Measurements from ENCODE around the gene ZBTB40.

ZBTB40 gene

DNA sequence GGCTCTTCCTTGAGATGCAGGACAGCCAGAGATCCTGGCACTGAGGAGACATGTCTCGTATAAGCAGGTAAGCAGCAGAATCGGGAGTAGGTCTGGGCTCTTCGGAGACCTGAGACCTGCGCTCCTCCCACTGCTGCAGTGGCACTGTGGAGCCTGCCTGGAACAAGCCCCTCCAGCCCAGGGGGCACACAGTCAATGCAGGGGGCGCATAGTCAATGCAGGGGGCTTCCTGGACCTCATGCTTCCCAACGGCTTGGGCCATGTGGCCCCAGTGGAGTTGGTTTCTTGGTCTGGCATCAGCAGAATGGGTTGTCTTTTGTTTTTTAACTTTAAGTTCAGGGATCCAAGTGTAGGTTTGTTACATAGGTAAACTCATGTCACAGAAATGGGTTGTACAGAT, 83.7 kb downstream of the ZBTB40 start:
- no peak overlapping the region for H3K4me3 ChIP-seq (ENCODE audit: low read length)
- no peaks in the 10 kb centered on the region for H3K9me3 ChIP-seq (ENCODE audit: low read length)
- H2AFZ ChIP-seq (ENCODE audit: low read depth, low read length), result no peak overlapping the region
- no peaks in the 10 kb centered on the region for H3K4me1 ChIP-seq (ENCODE audit: insufficient read depth, low read length)
- no peaks in the 10 kb centered on the region for H3K27me3 ChIP-seq (ENCODE audit: insufficient read depth, low read length)
- H3K36me3 ChIP-seq (ENCODE audit: insufficient read depth, low read length), result no peaks in the 10 kb centered on the region

DNA sequence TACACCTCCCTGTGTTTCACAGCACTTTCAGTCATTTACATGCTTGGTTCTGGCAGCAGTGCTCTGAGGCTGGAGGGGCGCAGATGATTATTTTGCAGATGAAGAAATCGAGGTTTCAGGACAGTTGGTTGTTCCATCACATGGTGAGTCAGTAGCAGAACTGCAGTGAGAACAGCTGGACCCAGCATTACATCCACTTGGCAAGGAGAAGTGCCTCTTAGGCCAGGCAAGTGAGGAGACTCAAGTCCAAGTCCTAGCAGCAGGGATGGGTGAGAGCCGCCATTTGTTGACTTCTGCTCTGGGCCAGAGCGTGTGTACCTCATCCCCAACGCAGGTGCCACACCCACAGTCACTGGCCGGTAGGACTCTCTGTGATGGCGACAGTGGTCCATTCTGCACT, 84.9 kb downstream of the ZBTB40 start:
- no peaks in the 10 kb centered on the region for H3K9me3 ChIP-seq (ENCODE audit: low read length)
- H3K4me3 ChIP-seq (ENCODE audit: low read length), result no peak overlapping the region
- H2AFZ ChIP-seq (ENCODE audit: low read depth, low read length), result no peak overlapping the region
- no peaks in the 10 kb centered on the region for H3K4me1 ChIP-seq (ENCODE audit: insufficient read depth, low read length)
- H3K36me3 ChIP-seq (ENCODE audit: insufficient read depth, low read length), result no peaks in the 10 kb centered on the region
- H3K27me3 ChIP-seq (ENCODE audit: insufficient read depth, low read length), result no peaks in the 10 kb centered on the region

- no peaks in the 10 kb centered on the region for H3K36me3 ChIP-seq (ENCODE audit: insufficient read depth, low read length)
- no peak overlapping the region for H3K4me3 ChIP-seq (ENCODE audit: low read length)
- no peaks in the 10 kb centered on the region for H3K9me3 ChIP-seq (ENCODE audit: low read length)
- no peaks in the 10 kb centered on the region for H3K4me1 ChIP-seq (ENCODE audit: insufficient read depth, low read length)
- no peak overlapping the region for H2AFZ ChIP-seq (ENCODE audit: low read depth, low read length)
- no peaks in the 10 kb centered on the region for H3K27me3 ChIP-seq (ENCODE audit: insufficient read depth, low read length)
Observed at GRCh38 chr1:22537441-22538139, 85.9 kb downstream of the ZBTB40 start.

GRCh38 chr1:22539510-22540118, 88.0 kb downstream of the ZBTB40 start:
- H3K9me3 ChIP-seq (ENCODE audit: low read length), result no peaks in the 10 kb centered on the region
- no peak overlapping the region for H3K4me3 ChIP-seq (ENCODE audit: low read length)
- no peak overlapping the region for H2AFZ ChIP-seq (ENCODE audit: low read depth, low read length)
- H3K4me1 ChIP-seq (ENCODE audit: insufficient read depth, low read length), result no peaks in the 10 kb centered on the region
- no peaks in the 10 kb centered on the region for H3K36me3 ChIP-seq (ENCODE audit: insufficient read depth, low read length)
- peaks cover 6% of the 10 kb centered on the region for H3K27me3 ChIP-seq (ENCODE audit: insufficient read depth, low read length)

DNA sequence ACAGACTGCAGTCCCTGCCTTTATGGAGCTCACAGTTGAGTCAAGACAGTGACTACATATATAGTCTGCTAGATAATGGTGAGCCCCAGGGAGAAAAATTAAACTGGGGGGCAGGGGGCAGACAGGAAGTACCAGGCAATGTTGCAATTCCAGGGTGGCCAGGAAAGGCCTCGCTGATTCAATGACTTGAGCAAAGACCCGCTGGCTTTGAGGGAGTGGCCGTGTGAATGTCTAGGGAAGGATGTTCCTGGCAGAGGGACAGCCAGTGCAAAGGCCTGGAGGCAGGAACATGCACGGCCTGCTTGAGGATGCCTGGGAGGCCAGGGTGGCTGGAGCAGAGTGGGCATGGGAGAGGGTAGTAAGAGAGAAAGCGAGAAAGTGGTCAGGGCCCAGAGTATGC, 88.7 kb downstream of the ZBTB40 start:
- H3K4me3 ChIP-seq (ENCODE audit: low read length), result no peak overlapping the region

DNA sequence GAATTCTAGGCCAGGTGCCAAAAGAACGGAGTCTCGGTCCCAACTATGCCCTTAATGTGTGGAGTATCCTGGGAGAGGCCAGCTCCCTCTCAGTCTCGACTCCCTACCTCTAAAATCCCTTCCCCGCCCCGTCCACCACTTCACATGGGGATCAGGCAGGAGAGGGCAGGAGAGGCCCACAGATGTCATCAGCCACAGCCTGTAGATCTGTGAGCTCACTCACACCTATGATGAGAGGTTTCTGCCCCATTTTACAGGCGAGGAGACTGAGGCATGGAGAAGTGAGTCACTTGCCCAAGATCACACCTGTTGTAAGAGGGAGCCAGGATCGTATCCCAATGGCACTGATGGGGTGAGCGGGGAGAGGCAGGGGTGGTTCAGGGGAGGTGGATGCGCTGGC, 91.2 kb downstream of the ZBTB40 start:
- Histone ChIP-seq H3K4me3 (ENCODE audit: low read length) (no peak overlapping the region), H3K9me3 (ENCODE audit: low read length) (no peaks in the 10 kb centered on the region), H2AFZ (ENCODE audit: low read depth, low read length) (no peak overlapping the region), H3K36me3 (ENCODE audit: insufficient read depth, low read length) (no peaks in the 10 kb centered on the region), H3K4me1 (ENCODE audit: insufficient read depth, low read length) (no peaks in the 10 kb centered on the region), H3K27me3 (ENCODE audit: insufficient read depth, low read length) (peaks cover 36% of the 10 kb centered on the region)

More for the DNA sequence above, 88.7 kb downstream of the ZBTB40 start:
- no peaks in the 10 kb centered on the region for H3K4me1 ChIP-seq (ENCODE audit: insufficient read depth, low read length)
- H3K36me3 ChIP-seq (ENCODE audit: insufficient read depth, low read length), result no peaks in the 10 kb centered on the region
- H3K9me3 ChIP-seq (ENCODE audit: low read length), result no peaks in the 10 kb centered on the region
- peaks cover 13% of the 10 kb centered on the region for H3K27me3 ChIP-seq (ENCODE audit: insufficient read depth, low read length)
- H2AFZ ChIP-seq (ENCODE audit: low read depth, low read length), result no peak overlapping the region

- Histone ChIP-seq H3K4me3 (ENCODE audit: low read length) (no peak overlapping the region), H3K9me3 (ENCODE audit: low read length) (no peaks in the 10 kb centered on the region), H3K36me3 (ENCODE audit: insufficient read depth, low read length) (no peaks in the 10 kb centered on the region), H3K4me1 (ENCODE audit: insufficient read depth, low read length) (no peaks in the 10 kb centered on the region), H3K27me3 (ENCODE audit: insufficient read depth, low read length) (peaks cover 44% of the 10 kb centered on the region), H2AFZ (ENCODE audit: low read depth, low read length) (no peak overlapping the region)
Observed at GRCh38 chr1:22543679-22544078, 92.0 kb downstream of the ZBTB40 start.

GRCh38 chr1:22544606-22545005, 93.0 kb downstream of the ZBTB40 start:
- H3K36me3 ChIP-seq (ENCODE audit: insufficient read depth, low read length), result no peaks in the 10 kb centered on the region
- no peak overlapping the region for H2AFZ ChIP-seq (ENCODE audit: low read depth, low read length)
- peaks cover 49% of the 10 kb centered on the region for H3K27me3 ChIP-seq (ENCODE audit: insufficient read depth, low read length)
- no peaks in the 10 kb centered on the region for H3K9me3 ChIP-seq (ENCODE audit: low read length)
- H3K4me3 ChIP-seq (ENCODE audit: low read length), result no peak overlapping the region
- no peaks in the 10 kb centered on the region for H3K4me1 ChIP-seq (ENCODE audit: insufficient read depth, low read length)

- H3K27me3 ChIP-seq (ENCODE audit: insufficient read depth, low read length), result peaks cover 53% of the 10 kb centered on the region
- no peak overlapping the region for H3K4me3 ChIP-seq (ENCODE audit: low read length)
Observed at GRCh38 chr1:22545141-22545540, 93.5 kb downstream of the ZBTB40 start.

GRCh38 chr1:22547186-22547817, 95.7 kb downstream of the ZBTB40 start:
- H2AFZ ChIP-seq (ENCODE audit: low read depth, low read length), result no peak overlapping the region
- peaks cover 70% of the 10 kb centered on the region for H3K27me3 ChIP-seq (ENCODE audit: insufficient read depth, low read length)
- no peaks in the 10 kb centered on the region for H3K36me3 ChIP-seq (ENCODE audit: insufficient read depth, low read length)
- H3K9me3 ChIP-seq (ENCODE audit: low read length), result no peaks in the 10 kb centered on the region
- H3K4me3 ChIP-seq (ENCODE audit: low read length), result no peak overlapping the region
- H3K4me1 ChIP-seq (ENCODE audit: insufficient read depth, low read length), result no peaks in the 10 kb centered on the region

More at GRCh38 chr1:22545141-22545540, 93.5 kb downstream of the ZBTB40 start:
- Histone ChIP-seq H2AFZ (ENCODE audit: low read depth, low read length) (no peak overlapping the region), H3K4me1 (ENCODE audit: insufficient read depth, low read length) (no peaks in the 10 kb centered on the region), H3K36me3 (ENCODE audit: insufficient read depth, low read length) (no peaks in the 10 kb centered on the region), H3K9me3 (ENCODE audit: low read length) (no peaks in the 10 kb centered on the region)

- no peaks in the 10 kb centered on the region for H3K36me3 ChIP-seq (ENCODE audit: insufficient read depth, low read length)
- no peaks in the 10 kb centered on the region for H3K4me1 ChIP-seq (ENCODE audit: insufficient read depth, low read length)
- no peaks in the 10 kb centered on the region for H3K9me3 ChIP-seq (ENCODE audit: low read length)
- no peak overlapping the region for H3K4me3 ChIP-seq (ENCODE audit: low read length)
- H2AFZ ChIP-seq (ENCODE audit: low read depth, low read length), result no peak overlapping the region
- H3K27me3 ChIP-seq (ENCODE audit: insufficient read depth, low read length), result peaks cover 76% of the 10 kb centered on the region
Observed at GRCh38 chr1:22547818-22548462, 96.3 kb downstream of the ZBTB40 start.

DNA sequence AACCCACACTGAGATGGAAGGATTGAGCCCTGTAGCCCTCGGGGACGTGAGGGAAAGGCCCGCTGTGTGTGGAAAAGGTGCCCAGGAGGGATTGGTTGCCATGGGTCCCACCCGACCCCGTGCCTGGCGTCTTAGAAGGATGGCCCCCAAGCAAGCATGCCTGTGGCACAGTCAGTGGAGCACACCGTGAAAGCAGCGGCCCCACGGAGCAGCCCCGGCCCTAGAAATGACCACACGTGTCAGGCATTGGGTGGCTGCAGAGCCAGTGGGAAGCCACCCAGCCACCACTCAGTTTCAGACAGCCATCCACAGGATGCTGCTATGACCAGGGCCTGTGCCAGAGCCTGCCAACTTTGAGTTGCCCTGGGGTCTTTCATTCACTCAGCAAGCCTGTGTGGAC, 98.4 kb downstream of the ZBTB40 start:
- Histone ChIP-seq H3K9me3 (ENCODE audit: low read length) (no peaks in the 10 kb centered on the region), H2AFZ (ENCODE audit: low read depth, low read length) (no peak overlapping the region), H3K4me1 (ENCODE audit: insufficient read depth, low read length) (peaks cover 8% of the 10 kb centered on the region), H3K4me3 (ENCODE audit: low read length) (no peak overlapping the region), H3K36me3 (ENCODE audit: insufficient read depth, low read length) (no peaks in the 10 kb centered on the region), H3K27me3 (ENCODE audit: insufficient read depth, low read length) (peaks cover 79% of the 10 kb centered on the region)

DNA sequence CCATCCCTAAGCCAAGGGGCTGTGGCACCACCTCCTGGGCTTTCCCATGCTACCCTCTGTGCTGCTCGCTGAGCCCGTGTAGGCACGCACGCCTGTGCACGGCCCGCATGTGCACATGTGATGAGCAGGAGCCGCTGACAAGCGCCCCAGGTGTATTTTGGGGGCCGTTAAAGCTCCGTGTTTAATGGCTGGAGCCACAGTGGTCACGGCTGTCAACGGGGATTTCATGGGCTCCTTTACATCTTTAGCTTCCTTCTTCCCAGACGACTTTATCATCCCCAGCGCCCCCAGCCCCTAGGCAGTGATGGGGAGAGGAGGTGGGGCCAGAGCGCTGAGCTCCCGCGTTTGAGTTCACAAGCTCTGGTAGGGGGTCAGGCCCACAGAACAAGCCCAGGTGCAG, 99.9 kb downstream of the ZBTB40 start:
- H3K4me3 ChIP-seq (ENCODE audit: low read length), result no peak overlapping the region
- no peaks in the 10 kb centered on the region for H3K36me3 ChIP-seq (ENCODE audit: insufficient read depth, low read length)
- no peaks in the 10 kb centered on the region for H3K9me3 ChIP-seq (ENCODE audit: low read length)
- H2AFZ ChIP-seq (ENCODE audit: low read depth, low read length), result no peak overlapping the region
- H3K27me3 ChIP-seq (ENCODE audit: insufficient read depth, low read length), result peaks cover 65% of the 10 kb centered on the region
- H3K4me1 ChIP-seq (ENCODE audit: insufficient read depth, low read length), result peaks cover 16% of the 10 kb centered on the region
